ENCODE results near the gene RMDN3.

- TF ChIP-seq BACH2 (CRISPR knock-in tag; IDR thresholded peaks at IDR 0.05; ENCODE audit: borderline replicate concordance) (no peak), PATZ1 (CRISPR knock-in tag; IDR thresholded peaks at IDR 0.05; ENCODE audit: borderline replicate concordance) (no peak), CREB5 (CRISPR knock-in tag; IDR thresholded peaks at IDR 0.05; ENCODE audit: low read depth) (no peak), GLIS3 (CRISPR knock-in tag; IDR thresholded peaks at IDR 0.05) (no peak)
Measured at GRCh38 chr15:40766906-40767837, 12.1 kb upstream of the RMDN3 start.
